Prostate gland (tissue), 2 donors: ENCODE data around the gene STXBP6.

Source experiments
- POLR2AphosphoS5 ChIP-seq: sonication (generic); formaldehyde crosslinking; IDR thresholded peaks from one replicate; pipeline ENCODE4 v1.6.1; 2017; ENCODE audit warnings: antibody characterized with exemption
- TF ChIP-seq, protein P1 (sequence below), 4 experiments: fragments of 200-600 bp in 2 of 4; fragments of 450-650 bp in 2 of 4; sonication (generic) in 2 of 4; IDR thresholded peaks; 1 replicate in 3 of 4; 2 replicates in 1 of 4; pipeline ENCODE4 v1.5.1; 2016 to 2019; ENCODE audit warnings: antibody characterized with exemption in 4 of 4, mild to moderate bottlenecking in 2 of 4, moderate library complexity in 2 of 4

- TF ChIP-seq, protein P1, sequence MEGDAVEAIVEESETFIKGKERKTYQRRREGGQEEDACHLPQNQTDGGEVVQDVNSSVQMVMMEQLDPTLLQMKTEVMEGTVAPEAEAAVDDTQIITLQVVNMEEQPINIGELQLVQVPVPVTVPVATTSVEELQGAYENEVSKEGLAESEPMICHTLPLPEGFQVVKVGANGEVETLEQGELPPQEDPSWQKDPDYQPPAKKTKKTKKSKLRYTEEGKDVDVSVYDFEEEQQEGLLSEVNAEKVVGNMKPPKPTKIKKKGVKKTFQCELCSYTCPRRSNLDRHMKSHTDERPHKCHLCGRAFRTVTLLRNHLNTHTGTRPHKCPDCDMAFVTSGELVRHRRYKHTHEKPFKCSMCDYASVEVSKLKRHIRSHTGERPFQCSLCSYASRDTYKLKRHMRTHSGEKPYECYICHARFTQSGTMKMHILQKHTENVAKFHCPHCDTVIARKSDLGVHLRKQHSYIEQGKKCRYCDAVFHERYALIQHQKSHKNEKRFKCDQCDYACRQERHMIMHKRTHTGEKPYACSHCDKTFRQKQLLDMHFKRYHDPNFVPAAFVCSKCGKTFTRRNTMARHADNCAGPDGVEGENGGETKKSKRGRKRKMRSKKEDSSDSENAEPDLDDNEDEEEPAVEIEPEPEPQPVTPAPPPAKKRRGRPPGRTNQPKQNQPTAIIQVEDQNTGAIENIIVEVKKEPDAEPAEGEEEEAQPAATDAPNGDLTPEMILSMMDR (IDR thresholded peaks at IDR 0.05), result no peak
- TF ChIP-seq POLR2AphosphoS5, result no peak
Observed at GRCh38 chr14:24889843-24890242, 160.1 kb downstream of the STXBP6 start.
